Activated CD8-positive, alpha-beta memory T cell treated with anti-CD3 and anti-CD28 coated beads, Interleukin-2, amount 50 U/mL, for 4 hours (primary cell): ENCODE data around the gene OXGR1.
"Not testable (repeated sequence)": the region's sequence is repeated elsewhere in the genome, so short reads cannot be mapped to it uniquely, and the experiment has no call there.

Experiments
- DNase-seq: peaks from one replicate; pipeline ENCODE4 v3.0.0-alpha.2; 2020

OXGR1 gene

GRCh38 chr13:97004886-97005285 lies 10.6 kb upstream of the OXGR1 start:
- no peak for DNase-seq

GRCh38 chr13:97004096-97004876 lies 10.0 kb upstream of the OXGR1 start:
- DNase-seq: no peak

- DNase-seq: no peak
Measured at GRCh38 chr13:97003071-97003470, 8.8 kb upstream of the OXGR1 start.

- no peak for DNase-seq
Measured at GRCh38 chr13:97002581-97002980, 8.3 kb upstream of the OXGR1 start.

- DNase-seq: no peak
Measured at GRCh38 chr13:97001636-97002035, 7.4 kb upstream of the OXGR1 start.

- DNase-seq: no peak
Measured at GRCh38 chr13:97000295-97000925, 6.1 kb upstream of the OXGR1 start.

- no peak for DNase-seq
Measured at GRCh38 chr13:96999091-96999490, 4.8 kb upstream of the OXGR1 start.

GRCh38 chr13:96998051-96998450 lies 3.8 kb upstream of the OXGR1 start:
- DNase-seq: no peak

GRCh38 chr13:96996886-96997285 lies 2.6 kb upstream of the OXGR1 start:
- DNase-seq: no peak

- DNase-seq: no peak
Measured at GRCh38 chr13:96996107-96996506, 1.8 kb upstream of the OXGR1 start.

- no peak for DNase-seq
Measured at GRCh38 chr13:96994858-96995243, 575 bp upstream of the OXGR1 start.

GRCh38 chr13:96993634-96994016 lies 651 bp downstream of the OXGR1 start:
- no peak for DNase-seq

- no peak for DNase-seq
Measured at GRCh38 chr13:96992633-96993032, 1.6 kb downstream of the OXGR1 start.

GRCh38 chr13:96991072-96991471 lies 3.2 kb downstream of the OXGR1 start:
- DNase-seq: no peak

GRCh38 chr13:96988441-96988840 lies 5.8 kb downstream of the OXGR1 start:
- no peak for DNase-seq

GRCh38 chr13:96984051-96984508 lies 10.2 kb downstream of the OXGR1 start:
- DNase-seq: no peak

GRCh38 chr13:96982672-96983071 lies 11.6 kb downstream of the OXGR1 start:
- no peak for DNase-seq

GRCh38 chr13:96979861-96980260 lies 14.4 kb downstream of the OXGR1 start:
- not testable (repeated sequence) for DNase-seq

GRCh38 chr13:96968027-96968426 lies 26.2 kb downstream of the OXGR1 start:
- no peak for DNase-seq

- no peak for DNase-seq
Measured at GRCh38 chr13:96967248-96967745, 27.0 kb downstream of the OXGR1 start.

- no peak for DNase-seq
Measured at GRCh38 chr13:96966415-96967102, 27.7 kb downstream of the OXGR1 start.

- DNase-seq: no peak
Measured at GRCh38 chr13:96963786-96964475, 30.3 kb downstream of the OXGR1 start.

GRCh38 chr13:96960379-96960778 lies 33.9 kb downstream of the OXGR1 start:
- DNase-seq: no peak
